Inflammatory macrophage treated with lipopolysaccharide for 1 hour (primary cell): Measurements from ENCODE around the gene SERPINC1.
"Not testable (repeated sequence)": the region's sequence is repeated elsewhere in the genome, so short reads cannot be mapped to it uniquely, and the experiment has no call there.

Source experiments
- DNase-seq, 2 donors: peaks; one replicate each; pipeline ENCODE4 v3.0.0-alpha.2; 2020 to 2022

The SERPINC1 gene

DNA sequence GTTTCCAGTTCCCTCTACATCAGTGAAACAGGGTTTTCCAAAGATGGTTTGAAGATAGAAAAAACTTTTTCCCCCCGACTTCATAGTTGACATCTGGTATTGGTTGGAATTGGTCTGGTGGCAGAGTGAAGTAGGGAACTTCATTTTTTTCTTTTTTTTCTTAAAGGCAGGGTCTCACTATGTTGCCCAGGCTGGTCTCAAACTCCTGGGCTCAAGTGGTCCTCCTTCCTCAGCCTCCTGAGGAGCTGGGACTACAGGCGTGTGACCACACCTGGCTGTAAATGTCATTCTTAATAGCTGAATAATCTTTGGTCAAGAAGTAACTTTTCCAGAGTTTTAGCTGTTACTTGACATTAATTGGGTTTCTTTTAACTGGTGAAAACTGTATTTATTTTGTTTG is 27.2 kb downstream of the SERPINC1 start:
- DNase-seq, result no peak

DNA sequence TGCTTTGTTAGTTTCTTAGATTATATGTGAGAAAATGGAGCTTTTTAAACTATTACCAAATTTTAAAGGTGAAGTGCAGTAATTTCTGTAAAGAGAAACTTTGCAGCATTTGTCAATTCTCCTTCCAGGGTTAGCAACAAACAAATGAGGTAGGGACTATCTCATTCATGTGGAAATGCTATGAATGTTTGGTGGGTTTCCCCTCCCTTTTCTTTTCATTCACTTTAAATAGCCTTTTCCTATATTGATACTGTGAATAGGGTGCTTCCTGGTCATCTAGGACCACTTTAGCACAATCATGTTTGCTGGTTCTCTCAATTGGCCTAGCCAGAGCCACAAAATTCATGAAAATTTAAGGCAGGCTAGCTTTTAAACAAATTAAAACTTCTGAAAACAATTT is 28.4 kb downstream of the SERPINC1 start:
- no peak for DNase-seq

DNA sequence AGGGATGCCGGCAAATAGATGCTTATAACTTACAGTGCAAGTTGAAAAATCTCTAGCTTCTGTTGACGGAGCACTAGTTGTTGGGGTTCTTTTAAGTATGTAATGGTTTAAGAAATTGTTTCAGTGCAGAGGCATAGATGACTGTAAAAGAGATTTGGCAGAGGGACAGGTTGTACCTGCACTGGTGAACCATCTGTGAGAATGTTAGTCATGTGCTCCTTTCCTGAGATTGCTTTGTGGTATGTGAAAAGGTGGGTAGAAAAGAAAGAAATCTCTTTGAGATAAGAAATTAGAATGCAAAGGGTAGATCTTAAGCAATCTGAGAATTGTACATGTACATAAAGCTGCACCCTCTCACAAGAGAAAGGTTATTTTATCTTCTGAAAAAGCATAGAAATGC is 29.5 kb downstream of the SERPINC1 start:
- DNase-seq, result no peak

DNA sequence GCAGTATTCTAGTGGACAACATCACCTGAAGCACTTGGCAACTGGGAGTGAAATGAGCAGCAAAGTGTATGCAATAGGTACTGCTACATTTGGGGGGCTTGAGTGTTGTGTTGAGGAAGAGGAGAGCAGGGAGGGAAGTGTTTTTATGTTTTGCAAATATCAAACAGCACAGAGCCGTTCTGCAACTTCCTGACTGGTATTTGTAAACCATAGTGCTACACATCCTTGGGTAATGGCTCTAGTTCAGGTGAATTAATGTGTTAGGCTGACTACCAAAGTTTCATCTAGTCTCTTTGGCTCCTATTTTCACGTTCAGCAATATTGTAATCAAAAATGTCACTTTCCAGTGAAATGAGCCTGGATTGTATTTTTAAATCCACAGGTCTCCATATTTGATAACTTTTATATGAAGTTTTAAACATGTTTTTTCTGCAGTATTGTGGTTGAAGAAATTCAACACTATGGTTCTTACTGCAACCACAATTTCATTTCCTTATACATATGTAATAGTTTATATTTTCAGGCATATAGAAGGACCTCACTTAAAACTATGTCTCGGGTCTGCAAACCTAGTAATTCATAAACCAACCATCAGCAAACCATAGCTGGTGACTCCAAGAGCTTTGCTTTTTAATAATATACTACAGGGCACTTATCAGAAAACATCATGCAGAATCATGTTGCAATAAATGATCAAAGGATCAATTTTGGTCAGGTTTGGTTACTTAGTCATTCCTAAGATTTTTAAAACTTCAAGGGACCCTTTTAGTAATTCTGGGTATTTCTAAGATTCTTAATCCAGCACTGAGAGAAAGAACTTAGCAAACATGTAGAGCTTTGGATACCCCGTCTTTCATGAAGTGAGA is 30.1 kb downstream of the SERPINC1 start:
- DNase-seq, result no peak

DNA sequence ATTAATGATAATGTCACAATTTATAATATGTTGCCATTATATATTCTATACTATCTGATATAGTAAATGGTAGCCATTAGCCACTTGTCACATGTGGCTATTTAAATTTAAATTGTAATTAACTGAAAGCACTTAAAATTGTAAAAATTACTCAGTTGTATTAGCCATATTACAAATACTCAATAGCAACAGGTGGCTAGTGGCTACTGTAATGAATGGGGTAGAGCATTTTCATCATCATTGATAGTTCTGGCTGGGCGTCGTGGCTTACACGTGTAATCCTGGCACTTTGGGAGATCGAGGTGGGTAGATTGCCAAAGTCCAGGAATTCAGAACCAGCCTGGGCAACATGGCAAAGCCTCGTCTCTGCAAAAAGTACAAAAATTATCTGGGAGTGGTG is 32.4 kb downstream of the SERPINC1 start:
- DNase-seq, result no peak

DNA sequence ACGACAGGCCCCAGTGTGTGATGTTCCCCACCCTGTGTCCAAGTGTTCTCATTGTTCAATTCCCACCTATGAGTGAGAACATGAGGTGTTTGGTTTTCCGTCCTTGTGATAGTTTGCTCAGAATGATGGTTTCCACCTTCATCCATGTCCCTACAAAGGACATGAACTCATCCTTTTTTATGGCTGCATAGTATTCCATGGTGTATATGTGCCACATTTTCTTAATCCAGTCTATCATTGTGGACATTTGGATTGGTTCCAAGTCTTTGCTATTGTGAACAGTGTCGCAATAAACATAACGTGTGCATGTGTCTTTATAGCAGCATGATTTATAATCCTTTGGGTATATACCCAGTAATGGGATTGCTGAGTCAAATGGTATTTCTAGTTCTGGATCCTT is 36.0 kb downstream of the SERPINC1 start:
- DNase-seq, result not testable (repeated sequence)

DNA sequence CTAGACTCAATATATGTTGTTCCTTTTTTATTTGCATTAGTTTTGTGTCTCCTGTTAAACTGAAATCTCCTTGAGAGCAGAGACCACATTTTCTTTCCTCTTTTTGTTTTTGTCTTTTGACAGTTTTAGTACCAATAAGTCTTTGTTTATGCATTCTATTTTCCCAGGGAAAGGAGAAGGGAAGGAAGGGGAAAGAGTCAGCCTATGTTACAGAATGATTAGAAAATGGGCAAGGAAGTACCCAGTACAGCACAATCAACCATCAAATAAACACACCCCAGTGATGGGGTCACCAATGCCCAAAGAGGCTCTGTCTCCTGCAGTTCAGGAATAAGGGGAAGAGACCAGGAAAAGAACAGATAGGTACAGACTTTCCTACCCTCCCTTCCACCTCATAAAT is 38.9 kb downstream of the SERPINC1 start:
- DNase-seq, result no peak

DNA sequence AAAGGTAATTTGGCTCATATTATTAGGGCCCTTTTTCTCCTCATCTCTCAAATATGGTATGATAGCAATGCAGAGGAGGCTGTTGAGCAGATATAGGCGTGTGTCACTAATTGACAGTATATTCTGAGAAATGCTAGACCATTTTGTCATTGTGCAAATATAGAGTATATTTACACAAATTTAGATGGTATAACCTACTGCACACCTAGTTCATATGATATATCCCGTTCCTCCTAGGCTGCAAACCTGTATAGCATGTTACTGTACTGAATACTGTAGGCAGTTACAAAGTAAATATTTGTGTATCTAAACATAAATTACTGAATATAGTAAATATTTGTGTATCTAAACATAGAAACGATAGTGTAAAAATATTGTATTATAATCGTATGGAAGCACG is 40.4 kb downstream of the SERPINC1 start:
- no peak for DNase-seq

DNA sequence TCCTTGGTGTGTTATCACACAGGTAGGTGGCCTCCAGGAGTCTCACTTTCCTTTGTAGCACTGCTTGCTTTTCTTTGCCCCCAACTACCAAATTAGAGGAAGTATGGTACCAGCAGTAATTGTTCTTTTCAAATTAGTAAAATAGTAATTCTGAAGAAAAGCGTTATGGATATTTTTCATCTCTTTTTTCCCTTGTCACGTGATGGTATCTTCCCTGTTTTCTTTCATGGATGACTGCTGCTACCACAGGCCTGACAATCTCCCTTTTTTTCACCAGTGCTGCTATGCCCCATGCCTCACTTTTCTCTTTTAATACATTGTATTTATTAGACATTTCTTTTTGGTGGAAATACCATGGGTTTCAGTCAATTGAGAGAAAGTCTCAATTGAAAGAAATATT is 45.6 kb downstream of the SERPINC1 start:
- DNase-seq, result no peak

DNA sequence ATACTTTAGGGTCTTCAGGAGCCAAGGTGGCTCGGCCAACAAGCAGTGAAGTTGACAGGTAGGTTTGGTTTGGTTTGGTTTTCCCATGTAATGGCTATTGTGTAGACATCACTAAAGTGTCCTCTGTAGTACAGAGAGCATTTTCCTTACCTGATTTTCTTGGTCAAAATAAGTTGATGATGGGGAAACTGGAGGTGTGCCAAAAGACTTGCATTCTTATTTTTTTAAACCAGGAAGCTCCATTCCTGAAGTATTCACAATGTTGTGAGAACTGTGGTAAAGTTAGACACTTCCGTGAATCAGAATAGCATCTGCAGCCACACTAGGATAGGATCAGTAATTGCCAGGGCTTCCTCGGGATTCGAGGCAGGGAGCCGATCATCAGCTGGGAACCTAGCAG is 46.0 kb downstream of the SERPINC1 start:
- DNase-seq, result no peak

DNA sequence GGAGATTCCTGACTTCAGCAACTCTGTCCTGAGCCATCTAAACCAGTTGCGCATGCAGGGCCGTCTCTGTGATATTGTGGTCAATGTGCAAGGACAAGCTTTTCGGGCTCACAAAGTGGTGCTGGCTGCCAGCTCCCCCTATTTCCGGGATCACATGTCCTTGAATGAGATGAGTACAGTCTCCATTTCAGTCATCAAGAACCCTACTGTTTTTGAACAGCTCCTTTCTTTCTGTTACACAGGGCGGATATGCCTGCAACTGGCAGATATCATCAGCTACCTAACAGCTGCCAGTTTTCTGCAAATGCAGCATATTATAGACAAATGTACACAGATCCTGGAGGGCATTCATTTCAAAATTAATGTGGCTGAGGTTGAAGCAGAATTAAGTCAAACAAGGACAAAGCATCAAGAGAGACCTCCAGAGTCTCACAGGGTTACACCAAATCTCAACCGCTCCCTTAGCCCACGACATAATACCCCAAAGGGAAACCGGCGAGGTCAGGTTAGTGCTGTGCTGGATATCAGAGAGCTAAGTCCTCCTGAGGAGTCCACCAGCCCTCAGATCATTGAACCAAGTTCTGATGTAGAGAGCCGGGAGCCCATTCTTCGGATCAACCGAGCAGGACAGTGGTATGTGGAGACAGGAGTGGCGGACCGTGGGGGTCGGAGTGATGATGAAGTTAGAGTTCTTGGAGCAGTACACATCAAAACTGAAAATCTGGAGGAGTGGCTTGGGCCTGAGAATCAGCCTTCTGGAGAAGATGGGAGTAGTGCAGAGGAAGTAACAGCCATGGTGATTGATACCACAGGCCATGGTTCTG is 46.7 kb downstream of the SERPINC1 start:
- DNase-seq, result no peak

DNA sequence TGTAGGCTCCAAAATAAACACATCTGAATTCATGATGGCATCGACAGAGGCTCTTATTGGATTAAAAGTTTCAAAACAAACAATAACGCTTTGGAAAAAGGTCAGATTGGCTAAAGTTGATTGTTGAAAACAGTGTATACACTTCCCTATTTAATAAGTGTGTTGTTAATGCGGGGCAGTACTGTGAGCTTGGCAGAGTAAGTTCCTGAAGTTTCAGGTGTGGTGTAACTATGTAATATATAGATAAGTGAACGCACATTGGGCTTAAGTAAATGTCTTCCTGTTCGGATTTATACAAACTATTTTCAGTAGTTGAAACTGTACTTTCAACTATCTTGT is 48.1 kb downstream of the SERPINC1 start:
- peak in 1 of 2 donors; percentile 32 for DNase-seq

DNA sequence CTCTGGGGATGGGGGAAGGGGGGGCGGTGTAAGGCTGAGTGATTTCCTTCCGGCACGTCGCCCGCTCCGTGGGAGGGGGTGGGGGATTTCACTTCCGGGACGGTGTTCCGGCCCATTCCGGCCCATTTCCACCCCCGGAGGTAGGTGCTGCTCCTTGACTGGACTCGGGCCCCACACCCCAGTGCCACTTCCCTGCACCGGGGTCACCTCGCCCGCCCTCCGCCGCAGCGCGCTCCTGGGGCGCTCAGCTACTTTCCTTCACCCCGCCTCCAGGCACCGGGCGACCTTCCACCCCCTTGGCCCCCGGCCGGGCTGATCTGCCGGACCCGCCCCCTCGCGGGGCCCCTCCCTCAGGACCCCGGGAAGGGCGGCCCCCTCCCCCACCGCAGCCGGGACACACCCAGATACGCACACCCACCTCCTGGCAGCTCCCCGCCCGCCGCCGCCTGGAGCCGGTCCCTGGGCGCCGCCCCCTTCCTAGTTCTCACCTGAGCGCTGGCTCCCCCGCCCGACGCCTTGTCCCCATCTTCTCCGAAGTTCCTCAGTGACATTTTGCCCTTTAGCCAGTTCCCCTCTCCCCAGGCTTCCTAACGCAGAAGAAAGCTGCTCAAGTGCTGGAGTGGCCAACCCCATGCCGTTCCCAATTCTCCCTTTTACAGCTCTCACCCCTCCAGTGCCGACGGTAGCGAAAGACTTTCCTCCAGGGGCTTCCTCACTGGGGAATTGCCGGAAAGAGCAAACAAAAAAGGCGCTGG is 48.7 kb downstream of the SERPINC1 start, which contains the start of gene ZBTB37:
Gene ZBTB37 (plus strand): TSS at position 115 of the 755 bp plus-strand sequence. CDS start 1,846 bp downstream, outside the sequence.
- DNase-seq, result peak; percentile 33 to 59

DNA sequence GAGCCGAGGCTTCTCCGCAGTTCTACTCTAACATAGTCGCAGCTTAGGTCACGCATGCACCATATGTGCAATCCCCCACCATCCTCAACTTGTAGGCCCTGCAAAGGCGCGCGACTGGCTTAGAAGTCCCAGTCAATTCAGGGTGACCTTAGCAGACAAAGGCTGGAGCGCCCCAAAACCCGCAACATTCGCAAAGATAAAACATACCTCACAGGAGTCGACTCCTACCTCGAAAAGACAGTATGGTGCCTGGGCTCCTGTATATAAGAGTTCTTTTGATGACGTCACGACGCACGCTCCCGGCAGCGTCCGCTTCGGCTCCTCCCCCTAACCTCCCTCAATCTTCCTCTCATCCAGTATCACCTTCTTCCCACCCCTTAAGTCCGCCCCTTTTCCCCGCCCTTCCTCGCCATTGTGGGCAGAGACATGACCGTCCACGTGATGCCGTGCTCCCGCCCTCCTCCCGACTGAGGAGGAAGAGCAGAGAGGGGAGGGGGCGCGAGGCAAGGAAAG is 49.3 kb downstream of the SERPINC1 start, which contains the start of gene GAS5:
Gene GAS5 (minus strand): TSS at position 237 of the 513 bp plus-strand sequence.
- peak; percentile 98 to 99 for DNase-seq

DNA sequence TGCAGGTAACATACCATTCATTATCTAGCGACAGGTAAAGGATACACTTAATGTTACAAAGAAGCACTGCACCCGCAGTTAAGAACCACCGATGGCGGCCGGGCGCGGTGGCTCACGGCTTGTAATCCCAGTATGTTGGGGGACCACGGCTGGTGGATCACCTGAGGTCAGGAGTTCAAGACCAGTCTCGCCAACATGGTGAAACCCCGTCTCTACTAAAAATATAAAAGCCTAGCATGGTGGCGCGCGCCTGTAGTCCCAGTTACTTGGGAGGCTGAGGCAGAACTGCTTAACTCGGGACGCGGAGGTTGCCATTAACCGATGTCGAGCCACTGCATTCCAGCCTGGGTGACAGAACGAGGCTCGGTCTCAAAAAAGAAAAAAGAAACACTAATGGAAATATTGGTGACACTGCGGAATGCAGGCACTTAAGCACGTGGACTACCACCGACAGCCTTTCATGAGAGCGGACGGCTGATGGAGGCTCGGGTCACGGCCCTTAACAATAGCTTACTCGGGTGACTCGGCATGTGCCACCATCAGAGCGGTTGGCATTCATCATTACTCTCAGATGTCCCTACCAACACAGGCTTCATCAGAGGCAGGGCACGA is 49.9 kb downstream of the SERPINC1 start:
- no peak for DNase-seq

DNA sequence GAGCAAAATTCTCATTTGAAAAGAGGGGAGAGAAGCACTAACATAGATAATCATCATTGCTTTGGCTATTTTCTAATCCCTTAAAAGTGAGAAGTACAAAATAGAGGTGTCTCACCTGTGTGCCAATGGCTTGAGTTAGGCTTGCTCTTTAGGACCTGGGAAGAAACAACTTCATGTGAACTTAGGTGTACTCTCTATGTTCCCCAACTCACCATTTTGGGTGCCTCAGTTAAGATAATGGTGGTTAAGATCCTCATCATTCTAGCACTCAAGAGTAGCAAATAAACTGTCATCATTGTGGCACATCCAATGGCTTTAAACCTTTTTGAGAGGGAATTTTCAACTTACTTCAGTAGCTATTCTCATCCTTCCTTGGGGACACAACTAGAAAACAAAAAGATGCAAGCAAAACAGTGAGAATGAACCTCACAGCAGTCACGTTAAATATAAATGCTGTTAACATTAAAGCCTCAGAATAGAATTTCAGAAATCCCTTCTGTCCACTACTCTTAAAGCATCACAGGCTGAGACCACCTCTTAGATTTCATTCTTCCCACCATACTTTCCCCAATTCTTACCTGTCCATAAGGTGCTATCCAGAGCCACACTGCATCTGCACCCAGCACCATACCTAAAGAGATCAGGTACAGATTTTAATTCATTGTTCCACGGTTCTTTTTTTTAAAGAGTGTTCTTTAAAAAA is 50.6 kb downstream of the SERPINC1 start:
- DNase-seq, result no peak

DNA sequence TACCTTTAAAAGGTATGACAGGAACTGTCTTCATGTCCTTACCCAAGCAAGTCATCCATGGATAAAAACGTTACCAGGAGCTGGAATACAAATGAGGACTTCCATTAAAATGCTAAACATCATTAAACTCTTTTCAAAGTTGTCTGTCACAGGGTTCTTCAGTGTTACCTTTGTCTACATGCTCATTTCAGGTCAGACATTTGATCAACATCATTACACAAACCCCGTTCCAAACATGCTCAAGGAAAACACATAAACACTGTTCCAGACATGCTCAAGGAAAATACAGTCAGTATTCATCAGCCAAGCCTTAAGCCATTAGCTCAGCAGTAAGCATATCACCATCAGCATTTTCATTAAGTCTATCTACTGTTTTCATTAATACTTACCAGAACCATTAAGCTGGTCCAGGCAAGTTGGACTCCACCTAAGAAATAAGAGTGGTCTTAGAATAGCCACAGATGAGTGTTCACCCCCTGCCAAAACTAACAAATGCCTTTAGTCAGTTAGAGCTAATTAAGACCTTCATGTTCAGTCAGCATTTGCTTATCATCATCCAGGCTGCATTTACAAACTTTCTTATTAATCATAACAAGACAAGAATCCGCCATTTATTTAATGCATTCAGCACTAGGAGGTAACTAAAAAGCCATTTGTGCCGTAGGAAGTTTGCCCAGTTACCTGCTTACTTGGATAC is 51.5 kb downstream of the SERPINC1 start:
- DNase-seq, result no peak

DNA sequence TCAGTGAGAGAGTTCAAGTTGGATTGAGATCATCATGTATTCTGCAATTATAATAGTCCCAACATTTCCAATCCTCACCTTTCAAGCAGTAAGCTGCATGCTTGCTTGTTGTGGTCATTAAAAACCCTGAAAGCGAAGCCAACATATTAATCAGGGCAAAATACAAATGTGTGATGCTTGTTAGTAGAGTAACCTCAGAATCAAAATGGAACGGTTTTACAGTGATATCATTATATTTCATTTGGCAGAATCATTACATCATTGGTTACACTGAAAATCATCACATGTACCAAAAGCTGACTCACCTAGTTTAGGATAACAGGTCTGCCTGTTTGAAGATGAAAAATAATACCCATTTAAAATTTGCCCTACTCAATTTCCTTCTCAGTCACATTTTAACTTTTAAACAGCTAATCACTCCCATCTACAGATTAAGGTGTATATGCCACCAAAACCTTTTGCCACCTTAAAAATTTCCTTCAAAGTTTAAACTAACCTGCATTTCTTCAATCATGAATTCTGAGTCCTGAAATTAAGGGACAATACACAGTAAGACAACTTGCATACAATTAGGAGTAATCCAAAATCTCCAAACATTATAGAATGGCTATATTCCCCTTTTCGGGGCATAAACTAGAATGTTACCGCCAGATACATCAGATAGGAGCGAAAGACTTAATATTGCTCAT is 52.8 kb downstream of the SERPINC1 start:
- DNase-seq, result no peak

DNA sequence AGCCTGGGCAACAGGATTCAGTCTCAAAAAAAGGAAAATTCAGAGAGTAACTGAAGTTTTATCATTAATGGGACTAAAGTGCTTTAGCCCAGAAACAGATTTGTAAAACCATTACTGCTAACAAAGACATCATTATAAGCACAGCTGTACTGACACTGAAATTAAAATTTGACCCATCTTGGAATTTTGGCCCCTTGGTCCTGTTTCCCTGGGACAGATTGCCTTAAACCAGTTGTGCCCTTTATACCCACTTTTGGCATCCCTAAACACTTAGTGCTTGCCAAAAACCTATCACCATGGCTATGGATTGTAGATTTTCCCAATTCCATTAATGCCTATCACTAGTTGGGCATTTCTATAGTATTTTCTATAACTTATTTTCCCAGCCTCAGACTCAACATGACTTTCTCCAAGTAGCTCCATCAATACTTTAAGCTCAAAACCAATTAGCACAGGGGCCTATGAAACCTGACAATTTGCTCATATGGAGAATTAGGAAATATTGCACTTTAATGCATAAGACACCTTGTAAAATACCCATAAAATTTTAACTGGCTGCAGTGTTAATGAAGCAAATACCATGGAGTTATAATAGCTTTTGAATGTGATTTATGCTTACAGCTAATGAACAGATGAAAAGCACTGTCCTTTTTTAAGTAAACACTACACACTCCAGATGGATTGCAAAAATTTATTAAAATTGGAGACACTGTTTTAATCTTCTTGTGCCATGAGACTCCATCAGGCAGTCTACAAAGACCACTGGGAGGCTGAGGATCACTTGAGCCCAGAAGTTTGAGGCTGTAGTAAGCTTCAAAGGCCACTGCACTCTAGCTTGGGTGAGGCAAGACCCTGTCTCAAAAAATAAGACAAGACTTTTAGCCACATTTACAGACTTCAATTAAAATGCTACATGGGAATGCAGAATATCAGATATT is 53.6 kb downstream of the SERPINC1 start:
- no peak for DNase-seq
